AG09319 (cell line): Measurements from ENCODE around the gene POU2AF1.
"Not testable (repeated sequence)": the region's sequence is repeated elsewhere in the genome, so short reads cannot be mapped to it uniquely, and the experiment has no call there.

Experiments used
- DNase-seq: peaks from one replicate; pipeline ENCODE4 v3.0.0-alpha.2; 2010; ENCODE audit warnings: low read depth; ENCODE audit errors: extremely low read depth
- TF ChIP-seq, protein P1 (sequence below): IDR thresholded peaks from 2 replicates; pipeline ENCODE4 v1.5.1; 2011; ENCODE audit warnings: low read depth, mild to moderate bottlenecking, inconsistent platforms, low read length, moderate library complexity

The POU2AF1 gene

DNA sequence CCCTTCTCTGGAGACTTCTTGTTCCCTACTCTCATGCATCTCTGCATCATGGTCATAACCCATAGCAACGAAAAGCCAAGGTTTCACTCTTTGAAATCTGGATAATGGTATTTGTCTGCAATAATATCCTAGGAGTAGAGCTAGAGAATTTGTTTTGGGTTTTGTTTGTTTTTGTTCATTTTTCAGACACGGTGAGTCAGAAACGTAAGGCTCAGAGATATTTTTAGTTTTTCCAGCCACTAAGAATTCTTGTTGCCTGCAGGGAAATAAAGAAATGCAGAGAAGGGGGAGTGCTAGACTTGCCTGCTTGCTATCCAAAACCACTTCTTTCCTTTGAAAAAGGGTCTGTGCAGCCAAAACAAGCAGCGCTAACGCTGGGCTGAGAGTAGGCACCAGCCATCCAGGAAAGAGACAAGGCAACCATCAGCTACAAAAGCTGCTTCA lies 54.8 kb downstream of the POU2AF1 start:
- TF ChIP-seq, protein P1, sequence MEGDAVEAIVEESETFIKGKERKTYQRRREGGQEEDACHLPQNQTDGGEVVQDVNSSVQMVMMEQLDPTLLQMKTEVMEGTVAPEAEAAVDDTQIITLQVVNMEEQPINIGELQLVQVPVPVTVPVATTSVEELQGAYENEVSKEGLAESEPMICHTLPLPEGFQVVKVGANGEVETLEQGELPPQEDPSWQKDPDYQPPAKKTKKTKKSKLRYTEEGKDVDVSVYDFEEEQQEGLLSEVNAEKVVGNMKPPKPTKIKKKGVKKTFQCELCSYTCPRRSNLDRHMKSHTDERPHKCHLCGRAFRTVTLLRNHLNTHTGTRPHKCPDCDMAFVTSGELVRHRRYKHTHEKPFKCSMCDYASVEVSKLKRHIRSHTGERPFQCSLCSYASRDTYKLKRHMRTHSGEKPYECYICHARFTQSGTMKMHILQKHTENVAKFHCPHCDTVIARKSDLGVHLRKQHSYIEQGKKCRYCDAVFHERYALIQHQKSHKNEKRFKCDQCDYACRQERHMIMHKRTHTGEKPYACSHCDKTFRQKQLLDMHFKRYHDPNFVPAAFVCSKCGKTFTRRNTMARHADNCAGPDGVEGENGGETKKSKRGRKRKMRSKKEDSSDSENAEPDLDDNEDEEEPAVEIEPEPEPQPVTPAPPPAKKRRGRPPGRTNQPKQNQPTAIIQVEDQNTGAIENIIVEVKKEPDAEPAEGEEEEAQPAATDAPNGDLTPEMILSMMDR, result no peak

GRCh38 chr11:111322534-111322933 lies 56.5 kb downstream of the POU2AF1 start:
- TF ChIP-seq, protein P1, result no peak
- no peak for DNase-seq

More for the DNA sequence above, 54.8 kb downstream of the POU2AF1 start:
- peak; percentile 52 for DNase-seq

DNA sequence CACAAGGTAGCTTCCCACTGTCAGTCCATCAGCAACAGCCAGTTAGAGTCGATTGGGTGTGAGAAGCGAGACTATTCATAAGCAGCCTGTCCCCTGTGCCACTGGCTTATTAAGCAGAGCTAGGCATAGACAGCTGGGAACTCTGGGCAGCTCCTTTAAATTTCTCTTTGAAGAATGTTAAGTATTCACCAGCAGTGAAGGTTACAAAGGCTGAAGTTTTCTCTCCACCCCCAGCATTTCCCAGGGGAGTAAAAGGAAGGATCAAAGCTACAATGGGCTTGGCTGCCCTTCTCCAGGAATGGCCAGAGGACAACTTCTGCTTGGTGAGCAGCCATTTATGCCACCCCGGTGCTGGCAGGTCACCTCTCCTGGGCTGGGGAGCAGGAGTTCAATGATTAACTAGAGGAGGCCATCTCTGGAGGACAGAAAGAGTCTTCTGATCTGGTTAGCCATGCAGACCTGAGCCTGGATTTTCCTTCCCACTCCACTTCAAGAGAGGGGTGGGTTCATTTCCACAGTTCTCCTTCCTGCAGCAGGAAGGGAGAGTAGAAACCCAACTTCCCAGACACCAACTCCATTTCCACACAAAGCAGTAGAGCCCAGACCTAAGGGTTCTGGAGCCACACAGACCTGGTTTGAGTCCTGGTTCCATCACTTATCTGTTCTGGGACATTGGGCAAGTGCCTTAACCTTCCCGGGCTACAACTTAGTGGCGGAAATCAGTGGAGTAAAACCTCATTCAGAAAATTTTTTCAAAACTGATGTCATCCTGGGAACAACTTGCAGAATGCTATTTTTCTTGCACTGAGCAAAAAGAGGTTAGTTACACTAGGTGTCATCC lies 58.1 kb downstream of the POU2AF1 start:
- TF ChIP-seq, protein P1, result no peak
- DNase-seq, result no peak

- DNase-seq, result not testable (repeated sequence)
Observed at GRCh38 chr11:111320199-111320598, 58.9 kb downstream of the POU2AF1 start.

DNA sequence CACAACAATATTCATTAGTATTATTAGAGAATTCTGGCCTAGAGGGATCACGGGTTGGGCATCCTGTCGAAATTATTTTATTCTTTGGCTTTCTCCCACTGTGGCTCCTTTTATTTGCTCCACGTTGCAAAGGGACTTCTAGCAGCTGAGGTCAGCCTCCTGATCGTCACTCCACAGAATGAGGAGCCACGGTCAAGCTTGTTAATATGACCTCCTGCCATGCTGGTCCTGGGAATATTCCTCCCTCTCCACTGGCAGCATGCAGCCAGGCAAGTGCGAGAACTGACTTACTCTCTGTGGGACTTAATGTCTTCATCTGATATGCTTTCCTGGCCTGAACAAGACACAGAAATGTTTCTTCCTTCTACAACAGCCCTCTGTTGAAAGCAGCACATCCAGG lies 59.8 kb downstream of the POU2AF1 start:
- TF ChIP-seq, protein P1, result no peak
- DNase-seq, result no peak

- TF ChIP-seq, protein P1, result no peak
- DNase-seq, result no peak
Observed at GRCh38 chr11:111312076-111312475, 67.0 kb downstream of the POU2AF1 start.

DNA sequence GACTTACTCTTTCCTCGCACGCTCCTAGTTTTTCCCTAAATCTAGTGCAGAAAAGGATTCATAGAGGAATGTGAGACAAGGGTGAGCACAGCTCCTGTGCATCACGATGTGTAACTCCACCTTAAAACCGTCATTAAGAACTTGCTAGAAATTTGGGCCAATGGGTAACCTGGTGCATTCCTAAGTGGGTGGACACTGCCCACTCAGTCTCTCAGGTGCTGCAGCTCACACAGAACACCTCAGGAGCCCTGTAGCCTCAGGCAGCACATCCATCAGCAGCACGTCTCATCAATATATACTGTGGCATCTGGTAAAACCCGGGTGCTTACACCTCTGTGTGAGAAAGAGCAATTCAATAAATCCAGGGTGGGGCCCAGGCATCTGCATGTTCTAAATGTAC lies 68.4 kb downstream of the POU2AF1 start:
- TF ChIP-seq, protein P1, result no peak
- no peak for DNase-seq

DNA sequence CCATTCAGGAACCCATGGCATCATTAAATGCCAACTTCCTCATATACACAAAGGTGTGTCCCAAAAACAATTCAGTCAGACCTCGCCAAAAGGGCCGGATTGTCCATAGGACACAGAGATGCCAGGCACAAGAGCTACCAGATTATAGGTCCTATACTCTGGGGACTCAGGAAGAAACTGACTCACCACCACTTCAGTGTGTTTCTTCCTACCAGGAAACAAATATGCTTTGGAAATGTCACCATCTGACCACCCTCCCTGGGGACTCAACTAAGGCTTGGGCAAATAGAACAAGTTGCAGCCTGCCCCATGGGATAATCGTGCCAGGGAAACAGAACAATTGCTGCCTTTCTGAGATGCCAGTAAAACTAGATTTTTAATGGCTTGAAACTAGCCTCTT lies 69.0 kb downstream of the POU2AF1 start:
- TF ChIP-seq, protein P1, result no peak
- no peak for DNase-seq
